UCSD-AML1 (cell line): ENCODE data around the gene TMEM175.
A peak's percentile ranks its signal among the peaks of the same experiment; 100 is the strongest.
"Not testable (repeated sequence)": the region's sequence is repeated elsewhere in the genome, so short reads cannot be mapped to it uniquely, and the experiment has no call there.

ENCODE experiments used
- DNase-seq: peaks from one replicate; lab custom pipeline; 2025; ENCODE audit not compliant: unreplicated experiment; lab: John Stamatoyannopoulos, UW

The TMEM175 gene

DNA sequence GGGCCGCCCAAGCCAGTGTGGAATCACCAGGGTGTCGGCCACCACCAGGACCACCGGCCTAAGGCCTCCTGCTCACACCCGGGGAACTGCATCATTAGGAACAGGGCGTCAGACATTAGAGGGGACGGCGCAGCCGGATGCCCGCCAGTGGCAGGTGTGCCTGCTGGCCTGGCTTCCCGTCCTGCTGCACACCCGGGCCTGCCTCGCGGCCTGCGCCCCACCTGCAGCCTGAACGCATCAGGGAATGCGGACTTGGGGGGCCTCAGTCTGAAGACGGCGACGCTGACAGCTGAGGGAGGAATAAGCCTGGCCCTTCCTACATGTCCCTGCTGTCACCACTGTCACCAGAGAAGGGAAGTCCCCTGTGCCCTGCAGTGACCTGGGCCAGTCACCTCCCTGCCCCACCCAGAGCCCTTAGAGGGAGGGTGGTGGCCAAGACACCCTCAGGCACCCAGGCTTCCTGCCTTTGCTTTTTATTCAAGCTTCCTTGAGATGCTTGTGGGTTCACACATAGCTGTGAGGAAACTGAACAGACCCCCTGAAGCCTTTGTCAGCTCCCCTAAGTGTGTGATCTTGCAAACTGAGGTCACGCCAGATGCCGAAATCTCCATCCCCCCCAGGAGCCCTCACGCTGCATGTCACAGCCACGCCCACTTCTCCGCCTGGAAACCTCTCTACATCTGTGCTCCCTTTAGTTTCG, 37.9 kb downstream of the TMEM175 start:
- no peak for DNase-seq

DNA sequence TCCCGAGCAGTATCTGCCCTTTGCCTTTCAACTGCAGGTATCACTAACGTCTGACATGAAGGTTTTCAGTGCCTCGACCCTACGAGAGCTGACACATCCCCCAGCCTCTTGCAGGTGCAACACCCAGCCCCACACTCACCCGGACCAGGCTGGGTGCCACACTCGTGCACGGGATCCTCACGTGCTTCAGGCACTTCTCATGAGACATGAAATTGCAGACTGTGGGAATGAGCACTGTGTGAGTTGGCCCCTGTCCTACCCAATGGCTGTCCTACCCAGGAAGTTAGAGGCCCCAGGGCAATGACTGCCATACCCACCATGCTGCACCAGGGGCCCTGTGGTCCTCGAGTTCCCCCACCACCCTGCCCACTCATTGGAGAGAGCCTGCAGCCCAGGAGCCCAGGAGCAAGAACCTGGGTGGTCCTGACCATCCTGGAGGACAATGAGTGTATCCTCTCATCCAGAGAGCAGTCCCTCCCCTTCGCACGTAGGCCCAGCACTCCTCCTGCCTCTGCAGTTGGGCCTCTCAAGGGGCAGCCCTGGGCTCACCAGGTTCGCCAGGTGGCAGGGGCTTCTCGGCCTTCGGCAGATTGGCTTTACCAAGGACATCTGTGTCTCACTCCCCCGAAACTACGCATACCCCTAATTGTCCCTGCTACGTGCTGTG, 38.7 kb downstream of the TMEM175 start:
- no peak for DNase-seq

DNA sequence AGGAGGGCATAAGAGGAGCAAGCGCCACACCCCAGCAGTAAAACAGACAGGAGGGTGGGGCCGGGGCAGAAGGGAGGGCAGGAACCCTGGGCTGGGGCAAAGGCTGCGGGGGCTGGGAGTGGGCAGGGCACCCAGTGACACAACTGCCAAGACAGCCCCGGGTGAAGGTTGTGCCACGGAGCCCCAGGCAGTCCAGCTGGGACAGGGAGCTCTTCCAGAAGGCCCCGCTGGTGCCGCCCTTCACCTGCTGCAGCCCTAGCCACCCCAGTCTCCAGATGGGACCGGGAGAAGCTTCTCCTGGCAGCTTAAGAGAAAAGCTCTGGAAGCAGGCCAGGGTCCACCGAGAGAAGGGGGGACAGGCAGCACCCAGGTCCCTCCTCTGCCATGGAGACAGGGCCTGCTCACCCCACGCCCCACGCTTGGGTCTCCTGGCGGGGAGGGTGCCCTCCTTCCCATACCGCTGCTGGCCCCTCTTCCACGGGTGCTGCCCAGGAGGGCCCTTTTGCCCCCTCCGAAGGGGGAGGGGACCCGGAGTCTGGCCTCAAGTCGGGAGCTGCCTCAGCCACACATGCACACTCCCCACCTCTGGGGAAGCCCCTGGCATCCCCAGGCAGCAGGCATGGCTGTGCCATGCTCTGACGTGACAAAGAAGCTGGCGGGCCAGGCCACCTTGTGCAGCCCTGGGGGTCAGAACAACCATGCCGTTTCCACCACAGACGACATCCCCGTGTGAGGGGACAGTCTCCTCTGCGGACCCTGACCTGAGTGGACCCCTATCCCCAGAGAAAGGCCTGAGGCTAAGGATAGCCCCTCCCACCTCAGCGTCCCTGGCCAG, 39.6 kb downstream of the TMEM175 start:
- DNase-seq: no peak

DNA sequence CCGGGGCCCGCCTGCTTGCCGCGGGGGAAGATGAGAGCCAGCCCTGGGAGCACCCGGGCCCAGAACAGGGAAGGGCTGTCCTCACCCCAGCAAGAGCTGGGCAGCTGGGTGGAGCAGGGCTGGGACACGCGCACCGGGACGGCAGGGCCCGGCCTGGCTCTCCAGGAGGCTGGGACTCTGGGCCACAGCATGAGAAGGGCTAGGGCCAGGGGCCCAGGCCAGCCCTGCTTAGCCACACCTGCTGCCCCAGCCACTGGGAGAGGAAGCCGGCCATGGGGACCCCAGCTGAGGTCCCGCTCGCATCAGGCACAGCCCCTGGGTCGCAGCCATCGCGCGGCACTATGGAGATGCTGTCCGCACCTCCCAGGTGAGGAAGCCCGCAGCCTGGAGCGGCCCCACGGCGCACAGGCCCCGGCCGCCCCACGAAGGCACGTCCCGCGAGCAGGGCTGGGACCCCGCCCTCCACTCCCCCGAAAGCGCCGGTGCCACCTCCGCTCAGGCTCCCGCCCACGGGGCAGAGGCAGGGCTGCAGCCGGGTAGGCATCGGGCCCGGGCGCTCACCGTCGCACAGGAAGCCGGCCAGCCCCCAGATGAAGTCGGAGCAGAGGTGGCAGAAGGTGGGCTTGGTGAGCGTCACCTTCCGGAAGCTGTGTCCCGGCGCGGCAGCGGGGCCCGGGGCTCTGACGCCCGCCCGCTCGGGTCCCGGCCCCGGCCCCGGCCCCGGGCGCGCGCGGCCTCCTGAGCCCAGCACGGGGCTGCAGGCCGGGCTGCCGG, 40.6 kb downstream of the TMEM175 start:
- peak; percentile 32 for DNase-seq

DNA sequence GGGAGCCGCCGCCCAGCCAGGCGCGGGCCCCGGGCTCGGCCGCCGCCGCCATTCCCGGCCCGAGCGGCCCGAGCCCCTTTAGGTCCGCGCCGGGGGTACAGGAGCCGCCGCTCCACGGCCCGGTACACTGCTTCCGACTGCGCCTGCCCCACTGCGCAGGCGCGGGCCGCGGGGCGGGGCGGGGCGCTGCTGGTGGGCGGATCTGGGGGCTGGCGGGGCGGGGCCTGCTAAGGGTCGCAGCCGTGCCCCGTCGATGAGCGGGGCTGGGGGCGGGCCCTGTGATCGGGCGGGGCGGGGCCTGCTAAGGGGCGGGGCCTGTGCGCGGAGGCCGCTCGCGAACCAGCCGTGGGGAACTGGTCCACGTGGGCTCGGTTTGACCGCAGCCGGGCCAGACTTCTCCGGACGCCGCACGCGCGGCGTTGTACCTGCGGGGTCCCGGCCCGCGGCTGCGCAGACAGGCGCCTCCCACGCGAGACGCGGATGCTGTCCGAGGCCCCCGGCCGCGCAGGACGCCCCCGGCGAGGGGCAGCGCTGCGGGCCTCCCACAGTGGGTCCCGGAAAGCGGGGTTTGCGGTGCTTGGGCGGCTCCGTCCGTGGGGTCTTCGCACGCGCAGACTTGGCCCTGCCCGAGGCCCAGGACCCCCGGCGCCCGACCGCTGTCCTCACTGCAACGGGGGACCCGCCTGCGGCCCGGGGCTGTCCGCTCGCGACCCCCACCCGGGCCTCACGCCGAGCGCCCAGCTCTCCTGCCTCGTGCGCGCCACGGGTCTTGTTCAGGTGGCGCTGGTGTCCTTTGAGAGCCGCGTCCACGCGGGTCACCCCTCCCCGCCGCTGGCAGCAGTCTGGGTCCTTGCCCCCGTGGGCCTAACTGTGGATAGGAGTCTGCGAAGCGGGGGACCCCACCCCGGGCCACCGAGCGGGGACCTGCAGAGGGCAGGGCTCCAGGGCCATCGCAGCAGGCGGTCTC, 41.5 kb downstream of the TMEM175 start, which contains the start of gene DGKQ:
Gene DGKQ (minus strand): TSS at position 139 of the 967 bp plus-strand sequence. CDS start 87 bp downstream, at position 52.
- DNase-seq: peak; percentile 90

DNA sequence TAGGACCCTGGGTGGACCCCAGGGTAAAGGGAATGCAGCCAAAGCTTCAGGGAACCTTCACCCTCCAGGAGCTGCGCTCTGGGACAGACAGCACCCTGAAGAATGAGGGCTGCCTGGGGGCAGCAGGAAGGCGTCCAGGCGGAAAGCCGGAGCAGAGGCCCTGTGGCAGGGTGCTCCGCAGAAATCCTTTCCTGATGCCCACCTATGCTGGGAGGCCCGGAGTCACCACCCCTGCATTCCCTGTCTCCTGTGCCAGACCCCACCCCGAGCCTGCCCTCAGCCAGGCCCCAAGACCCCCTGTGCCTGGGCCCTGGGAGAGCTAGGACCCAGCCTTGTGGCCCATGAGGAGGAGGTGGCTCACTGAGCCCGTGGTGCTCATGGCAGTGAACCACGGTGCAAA, 42.4 kb downstream of the TMEM175 start:
- no peak for DNase-seq

DNA sequence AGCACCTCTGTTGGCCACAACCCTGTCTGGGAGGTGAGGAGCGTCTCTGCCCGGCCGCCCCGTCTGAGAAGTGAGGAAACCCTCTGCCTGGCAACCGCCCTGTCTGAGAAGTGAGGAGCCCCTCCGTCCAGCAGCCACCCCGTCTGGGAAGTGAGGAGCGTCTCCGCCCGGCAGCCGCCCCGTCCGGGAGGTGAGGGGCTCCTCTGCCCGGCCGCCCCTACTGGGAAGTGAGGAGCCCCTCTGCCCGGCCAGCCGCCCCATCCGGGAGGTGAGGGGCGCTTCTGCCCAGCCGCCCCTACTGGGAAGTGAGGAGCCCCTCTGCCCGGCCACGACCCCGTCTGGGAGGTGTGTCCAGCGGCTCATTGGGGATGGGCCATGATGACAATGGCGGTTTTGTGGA, 43.8 kb downstream of the TMEM175 start:
- not testable (repeated sequence) for DNase-seq

DNA sequence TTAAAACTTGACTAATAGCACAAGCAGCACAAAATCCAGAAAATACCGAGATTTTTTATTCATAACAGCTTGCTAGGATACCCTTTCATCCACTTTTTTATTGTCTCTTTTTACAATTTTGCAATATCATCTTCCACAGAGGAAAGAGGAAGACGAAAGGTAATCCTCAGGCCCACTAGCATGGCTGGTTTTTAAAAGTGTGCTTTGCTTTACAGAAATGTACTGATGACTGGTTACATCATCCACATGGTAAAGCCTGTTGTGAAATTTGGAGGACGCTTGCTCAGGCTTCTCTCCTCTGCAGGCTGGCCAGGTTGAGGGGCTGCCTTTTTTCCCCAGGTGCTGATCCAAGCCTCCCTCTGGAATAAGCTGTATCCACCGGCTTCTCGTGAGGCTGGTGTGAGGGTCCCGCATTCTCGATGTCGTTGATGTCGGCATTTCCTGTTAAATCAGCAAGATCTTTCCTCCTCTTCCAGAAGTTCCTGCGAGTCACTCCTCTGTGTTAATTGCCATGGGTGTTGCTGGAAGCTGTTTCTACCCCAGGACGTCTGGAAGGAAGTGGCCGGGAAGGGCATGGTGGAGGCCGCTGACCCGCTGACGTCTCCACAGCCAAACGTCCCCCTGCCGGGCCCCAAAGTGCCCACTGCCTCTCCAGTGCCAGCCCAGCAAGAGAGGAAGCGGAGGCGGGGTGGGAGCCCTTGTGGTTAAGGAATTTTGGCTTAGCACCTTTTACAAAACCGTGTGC, 46.9 kb downstream of the TMEM175 start:
- peak; percentile 75 for DNase-seq

DNA sequence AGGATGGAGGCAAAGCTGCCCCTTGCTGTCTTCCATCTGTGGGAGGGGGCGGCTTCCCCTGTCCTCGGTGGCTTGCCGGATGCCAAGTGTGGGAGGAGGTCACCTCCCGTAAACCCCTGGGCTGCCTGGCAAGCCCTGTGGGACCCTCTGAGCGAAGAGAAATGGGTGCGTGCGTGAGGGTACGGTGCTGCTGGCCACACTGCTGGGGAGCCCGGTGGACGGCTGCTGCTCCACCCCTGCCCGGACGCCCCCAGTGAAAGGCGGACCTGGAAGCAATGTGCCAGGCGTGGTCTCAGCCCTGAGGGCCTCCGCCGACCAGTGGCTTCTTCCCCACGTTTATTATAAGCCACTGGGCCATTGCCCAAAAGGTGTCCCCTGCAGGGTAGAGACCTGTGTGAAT, 50.0 kb downstream of the TMEM175 start:
- DNase-seq: no peak

DNA sequence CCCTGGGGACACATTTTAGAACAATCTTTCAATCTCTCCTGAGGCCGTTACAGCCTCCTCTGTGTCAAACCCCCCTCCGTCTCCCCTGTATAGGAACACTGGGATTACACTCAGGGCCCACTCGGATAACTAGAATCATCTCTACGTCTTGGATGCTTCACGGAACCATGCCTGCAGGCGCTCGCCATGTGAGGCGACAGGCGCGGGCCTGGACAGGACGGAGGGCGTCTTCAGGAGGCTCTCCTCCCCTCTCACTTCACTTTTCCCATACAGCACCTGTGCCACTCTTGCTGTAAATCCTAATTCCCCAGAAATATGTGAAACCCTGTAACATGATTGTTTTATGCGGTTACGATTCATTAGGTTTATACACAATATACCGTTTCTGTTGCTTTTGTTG, 50.6 kb downstream of the TMEM175 start:
- no peak for DNase-seq

DNA sequence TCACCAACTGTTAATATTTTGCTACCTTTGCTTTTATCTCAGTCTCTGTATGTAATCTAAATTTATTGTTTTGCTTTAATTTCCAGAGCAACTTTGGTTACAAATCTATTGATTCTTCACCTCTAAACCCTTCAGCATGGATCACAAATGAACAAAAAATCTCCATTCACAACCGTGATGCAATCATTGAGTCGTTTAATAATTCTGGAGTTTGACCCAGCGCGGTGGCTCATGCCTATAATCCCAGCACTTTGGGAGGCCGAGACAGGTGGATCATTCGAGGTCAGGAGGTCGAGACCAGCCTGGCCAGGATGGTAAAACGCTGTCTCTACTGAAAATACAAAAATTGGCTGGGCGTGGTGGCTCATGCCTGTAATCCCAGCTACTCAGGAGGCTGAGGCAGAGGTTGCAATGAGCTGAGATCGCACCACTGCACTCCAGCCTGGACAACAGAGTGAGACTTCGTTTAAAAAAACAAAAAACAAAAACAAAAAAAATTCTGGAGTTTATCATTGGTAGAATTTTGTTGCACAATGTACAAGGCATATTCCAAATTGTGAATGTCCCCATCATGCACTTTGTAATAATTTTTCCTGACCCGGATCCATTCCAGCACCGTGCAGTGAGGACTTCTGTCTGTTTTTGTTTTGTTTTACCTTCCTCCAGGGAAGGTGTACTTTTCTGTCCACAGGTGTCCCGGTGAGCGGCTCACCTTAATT, 52.2 kb downstream of the TMEM175 start:
- DNase-seq: no peak

DNA sequence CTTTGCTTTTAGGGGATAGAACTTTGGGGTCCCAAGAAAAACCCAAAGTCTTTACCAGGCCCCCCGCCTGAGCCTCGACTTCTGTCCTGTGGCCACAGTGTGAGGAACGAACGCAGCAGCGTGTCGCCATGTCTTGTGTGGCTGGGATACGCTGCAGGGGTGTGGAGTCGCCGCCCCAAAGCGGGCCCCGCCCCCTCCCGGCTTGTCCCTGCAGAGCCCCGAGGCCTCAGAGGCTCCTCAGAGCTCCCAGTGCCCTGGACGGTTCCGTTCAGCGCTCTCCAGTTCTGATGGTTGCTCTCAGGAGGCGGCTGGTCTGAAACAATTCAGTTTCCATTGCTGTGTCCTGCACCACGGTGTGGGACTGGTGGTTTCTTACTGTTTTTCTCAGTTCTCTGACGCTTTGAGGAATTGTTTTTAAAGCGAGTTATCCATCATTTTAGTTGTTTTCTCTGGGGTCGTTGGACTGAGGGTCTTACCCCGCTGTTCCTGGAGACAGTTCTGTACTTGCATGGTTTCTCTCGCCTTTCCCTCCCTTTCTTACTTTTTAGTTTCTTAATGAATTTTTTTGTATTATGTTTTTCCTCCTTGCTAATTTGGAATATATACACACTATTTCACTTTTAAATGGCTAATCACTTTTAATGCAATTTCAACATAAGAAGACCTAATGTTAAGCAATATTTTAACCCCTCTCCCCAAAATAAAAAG, 53.0 kb downstream of the TMEM175 start:
- no peak for DNase-seq

DNA sequence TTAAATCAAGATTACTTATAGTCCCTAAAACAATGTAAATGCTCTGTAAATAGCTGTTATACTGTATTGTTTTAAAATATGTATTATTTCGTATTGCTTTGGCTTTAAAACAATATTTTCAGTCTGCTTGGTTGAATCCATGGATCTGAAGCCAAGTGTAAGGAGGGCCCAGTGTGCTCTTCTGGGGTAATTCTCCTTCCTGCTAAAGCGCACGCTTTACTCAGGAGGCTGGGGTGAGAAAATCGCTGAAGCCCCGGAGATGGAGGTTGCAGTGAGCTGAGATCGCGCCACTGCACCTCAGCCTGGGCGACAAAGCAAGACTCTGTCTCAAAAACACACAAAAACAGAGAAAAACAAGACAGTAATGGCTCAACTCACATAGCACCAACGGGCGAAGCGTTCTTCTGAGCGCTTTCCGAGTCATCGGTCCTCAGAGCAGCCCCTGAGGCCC, 54.2 kb downstream of the TMEM175 start:
- DNase-seq: no peak

DNA sequence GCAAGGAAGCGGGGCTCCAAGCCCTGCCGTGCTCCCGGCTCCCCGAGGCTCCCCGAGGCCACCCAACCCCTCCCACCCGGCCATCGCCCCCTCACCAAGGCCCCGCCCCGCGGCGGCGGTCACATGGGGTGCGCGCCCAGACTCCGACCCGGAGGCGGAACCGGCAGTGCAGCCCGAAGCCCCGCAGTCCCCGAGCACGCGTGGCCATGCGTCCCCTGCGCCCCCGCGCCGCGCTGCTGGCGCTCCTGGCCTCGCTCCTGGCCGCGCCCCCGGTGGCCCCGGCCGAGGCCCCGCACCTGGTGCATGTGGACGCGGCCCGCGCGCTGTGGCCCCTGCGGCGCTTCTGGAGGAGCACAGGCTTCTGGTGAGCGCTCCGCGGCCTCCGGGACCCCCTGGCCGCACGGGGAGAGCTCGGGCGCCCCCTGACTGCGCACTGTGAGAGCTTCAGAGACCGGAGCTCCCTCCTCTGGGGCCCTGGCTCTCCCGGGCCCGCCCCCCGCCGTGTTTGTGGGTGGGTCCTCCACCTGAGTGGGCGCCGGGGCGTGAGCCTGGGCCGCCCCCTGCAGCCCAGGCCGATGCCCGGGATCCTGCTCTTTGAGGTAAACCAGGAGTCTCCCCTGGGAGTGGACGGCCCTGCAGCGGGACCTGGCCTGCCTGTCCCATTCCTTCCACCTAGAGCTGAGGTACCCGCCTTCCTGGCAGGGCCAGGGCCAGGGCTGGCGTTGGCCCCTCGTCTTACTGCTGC, 54.8 kb downstream of the TMEM175 start, which contains the start of gene IDUA:
Gene IDUA (plus strand): TSS at position 166 of the 745 bp plus-strand sequence. CDS start 41 bp downstream, at position 207.
- peak; percentile 89 for DNase-seq

DNA sequence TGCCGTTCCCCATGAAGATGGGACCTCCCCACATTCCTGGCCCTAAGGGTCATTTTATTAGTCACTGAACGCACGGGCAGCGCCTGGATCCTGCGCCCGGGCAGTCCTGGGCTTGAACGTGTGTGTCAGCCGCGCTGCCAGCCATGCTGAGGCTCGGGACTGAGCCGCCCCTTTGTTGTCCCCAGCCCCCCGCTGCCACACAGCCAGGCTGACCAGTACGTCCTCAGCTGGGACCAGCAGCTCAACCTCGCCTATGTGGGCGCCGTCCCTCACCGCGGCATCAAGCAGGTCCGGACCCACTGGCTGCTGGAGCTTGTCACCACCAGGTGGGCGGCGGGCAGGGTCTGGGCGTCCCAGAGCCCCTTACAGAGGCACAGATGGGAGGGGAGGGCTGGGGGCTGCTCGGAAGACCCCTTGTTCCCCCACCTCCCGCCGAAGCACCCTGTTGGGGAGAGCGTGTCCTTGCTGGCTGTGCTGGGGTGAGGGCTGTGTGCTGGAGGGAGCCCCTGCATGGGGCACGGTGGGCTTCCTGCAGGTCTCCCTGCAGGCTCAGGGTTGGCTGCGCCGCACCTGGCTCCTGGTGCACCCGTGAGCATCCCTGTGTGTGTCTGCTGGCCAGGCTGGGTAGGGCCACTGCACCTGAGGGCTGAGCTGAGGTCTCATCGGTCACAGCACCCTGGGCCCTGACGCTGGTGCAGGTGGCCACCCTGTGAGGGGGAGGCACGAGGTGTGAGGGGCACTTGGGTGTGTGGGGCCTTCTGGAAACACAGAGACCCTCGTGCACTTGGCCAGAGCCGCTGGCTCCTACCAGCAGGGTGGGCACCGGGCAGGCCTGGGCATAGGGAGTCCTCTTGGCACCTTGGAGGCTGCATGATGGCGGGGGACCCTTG, 55.6 kb downstream of the TMEM175 start:
- DNase-seq: no peak
